ENCODE results near the gene HADHA.

The HADHA gene

GRCh38 chr2:26191316-26192159, 52.9 kb downstream of the HADHA start:
- DNase-seq (ENCODE audit: low read depth): no peak

- DNase-seq (ENCODE audit: low read depth): no peak
Observed at GRCh38 chr2:26190369-26190768, 54.1 kb downstream of the HADHA start.

- DNase-seq (ENCODE audit: low read depth): no peak
Observed at GRCh38 chr2:26189751-26190150, 54.7 kb downstream of the HADHA start.

- no peak for DNase-seq (ENCODE audit: low read depth)
Observed at GRCh38 chr2:26189123-26189522, 55.3 kb downstream of the HADHA start.

- no peak for DNase-seq (ENCODE audit: low read depth)
Observed at GRCh38 chr2:26187537-26188104, 56.8 kb downstream of the HADHA start.

GRCh38 chr2:26187114-26187513, 57.3 kb downstream of the HADHA start:
- no peak for DNase-seq (ENCODE audit: low read depth)

- no peak for DNase-seq (ENCODE audit: low read depth)
Observed at GRCh38 chr2:26185954-26186770, 58.3 kb downstream of the HADHA start.

- DNase-seq (ENCODE audit: low read depth): no peak
Observed at GRCh38 chr2:26185304-26185928, 59.0 kb downstream of the HADHA start.

- peak; percentile 63 for DNase-seq (ENCODE audit: low read depth)
Observed at GRCh38 chr2:26184555-26185303, 59.7 kb downstream of the HADHA start.

- no peak for DNase-seq (ENCODE audit: low read depth)
Observed at GRCh38 chr2:26184121-26184520, 60.3 kb downstream of the HADHA start.

- DNase-seq (ENCODE audit: low read depth): no peak
Observed at GRCh38 chr2:26182887-26183630, 61.4 kb downstream of the HADHA start.

- DNase-seq (ENCODE audit: low read depth): no peak
Observed at GRCh38 chr2:26182441-26182840, 62.0 kb downstream of the HADHA start.

- no peak for DNase-seq (ENCODE audit: low read depth)
Observed at GRCh38 chr2:26179446-26179913, 65.0 kb downstream of the HADHA start.

GRCh38 chr2:26178746-26179436, 65.5 kb downstream of the HADHA start:
- no peak for DNase-seq (ENCODE audit: low read depth)

GRCh38 chr2:26178246-26178645, 66.2 kb downstream of the HADHA start:
- no peak for DNase-seq (ENCODE audit: low read depth)

GRCh38 chr2:26177122-26177521, 67.3 kb downstream of the HADHA start:
- no peak for DNase-seq (ENCODE audit: low read depth)

GRCh38 chr2:26176279-26176615, 68.2 kb downstream of the HADHA start:
- no peak for DNase-seq (ENCODE audit: low read depth)

GRCh38 chr2:26175466-26176278, 68.8 kb downstream of the HADHA start:
- no peak for DNase-seq (ENCODE audit: low read depth)

GRCh38 chr2:26174691-26175465, 69.6 kb downstream of the HADHA start:
- no peak for DNase-seq (ENCODE audit: low read depth)

Measured in fibroblast of the conjunctiva (primary cell).